Stimulated activated CD8-positive, alpha-beta memory T cell treated with anti-CD3 and anti-CD28 coated beads, Interleukin-15, amount 100 ng/mL, for 24 hours (primary cell): ENCODE results near the gene NIN.

Source experiments
- DNase-seq: peaks from one replicate; pipeline ENCODE4 v3.0.0-alpha.2; 2020; ENCODE audit warnings: low read depth

Gene NIN, protein sequence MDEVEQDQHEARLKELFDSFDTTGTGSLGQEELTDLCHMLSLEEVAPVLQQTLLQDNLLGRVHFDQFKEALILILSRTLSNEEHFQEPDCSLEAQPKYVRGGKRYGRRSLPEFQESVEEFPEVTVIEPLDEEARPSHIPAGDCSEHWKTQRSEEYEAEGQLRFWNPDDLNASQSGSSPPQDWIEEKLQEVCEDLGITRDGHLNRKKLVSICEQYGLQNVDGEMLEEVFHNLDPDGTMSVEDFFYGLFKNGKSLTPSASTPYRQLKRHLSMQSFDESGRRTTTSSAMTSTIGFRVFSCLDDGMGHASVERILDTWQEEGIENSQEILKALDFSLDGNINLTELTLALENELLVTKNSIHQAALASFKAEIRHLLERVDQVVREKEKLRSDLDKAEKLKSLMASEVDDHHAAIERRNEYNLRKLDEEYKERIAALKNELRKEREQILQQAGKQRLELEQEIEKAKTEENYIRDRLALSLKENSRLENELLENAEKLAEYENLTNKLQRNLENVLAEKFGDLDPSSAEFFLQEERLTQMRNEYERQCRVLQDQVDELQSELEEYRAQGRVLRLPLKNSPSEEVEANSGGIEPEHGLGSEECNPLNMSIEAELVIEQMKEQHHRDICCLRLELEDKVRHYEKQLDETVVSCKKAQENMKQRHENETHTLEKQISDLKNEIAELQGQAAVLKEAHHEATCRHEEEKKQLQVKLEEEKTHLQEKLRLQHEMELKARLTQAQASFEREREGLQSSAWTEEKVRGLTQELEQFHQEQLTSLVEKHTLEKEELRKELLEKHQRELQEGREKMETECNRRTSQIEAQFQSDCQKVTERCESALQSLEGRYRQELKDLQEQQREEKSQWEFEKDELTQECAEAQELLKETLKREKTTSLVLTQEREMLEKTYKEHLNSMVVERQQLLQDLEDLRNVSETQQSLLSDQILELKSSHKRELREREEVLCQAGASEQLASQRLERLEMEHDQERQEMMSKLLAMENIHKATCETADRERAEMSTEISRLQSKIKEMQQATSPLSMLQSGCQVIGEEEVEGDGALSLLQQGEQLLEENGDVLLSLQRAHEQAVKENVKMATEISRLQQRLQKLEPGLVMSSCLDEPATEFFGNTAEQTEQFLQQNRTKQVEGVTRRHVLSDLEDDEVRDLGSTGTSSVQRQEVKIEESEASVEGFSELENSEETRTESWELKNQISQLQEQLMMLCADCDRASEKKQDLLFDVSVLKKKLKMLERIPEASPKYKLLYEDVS (N-terminal part only)

DNA sequence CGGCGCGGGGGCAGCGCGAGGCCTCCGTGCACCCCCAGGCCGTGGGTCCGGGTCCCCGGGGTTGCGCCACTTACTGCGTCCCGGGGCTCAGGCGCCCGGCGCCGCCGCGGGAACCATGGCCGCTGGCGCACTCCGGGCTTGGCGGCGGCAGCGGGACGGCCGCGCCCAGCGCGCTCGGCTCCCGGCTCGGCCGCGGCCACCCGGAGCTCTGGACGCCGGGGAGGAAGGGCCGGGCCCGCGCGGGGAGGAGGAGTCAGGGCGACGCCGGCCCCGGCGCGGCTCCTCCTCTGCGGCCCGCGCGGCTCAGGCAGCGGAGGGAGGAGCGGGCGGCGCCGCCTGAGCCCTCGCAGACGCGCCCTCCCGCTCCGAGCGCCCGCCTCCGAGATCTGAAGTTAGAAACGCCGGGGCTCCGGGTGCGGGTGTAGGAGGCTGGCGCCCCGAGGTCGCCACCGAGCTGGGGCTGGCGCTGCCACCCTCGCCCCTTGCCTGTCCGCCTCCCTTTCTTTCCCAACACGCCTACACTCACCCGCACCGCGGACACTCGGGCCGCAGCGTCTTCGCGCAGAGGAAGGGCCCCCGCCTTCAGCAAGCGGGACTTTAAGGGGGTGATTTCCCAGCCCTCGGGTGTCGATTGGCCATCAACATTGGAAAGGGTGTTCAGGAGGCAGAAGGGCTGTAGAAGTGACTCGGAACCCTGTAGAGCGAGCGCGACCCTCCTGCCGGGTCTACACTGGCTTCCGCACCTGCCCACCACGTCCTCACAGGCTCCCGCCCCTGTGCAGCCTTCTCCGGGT is at the start of gene NIN:
NIN (minus strand) TSS at position 231 of the 794 bp plus-strand sequence. CDS start 9,106 bp downstream, outside the sequence.
- DNase-seq = peak; percentile 39

DNA sequence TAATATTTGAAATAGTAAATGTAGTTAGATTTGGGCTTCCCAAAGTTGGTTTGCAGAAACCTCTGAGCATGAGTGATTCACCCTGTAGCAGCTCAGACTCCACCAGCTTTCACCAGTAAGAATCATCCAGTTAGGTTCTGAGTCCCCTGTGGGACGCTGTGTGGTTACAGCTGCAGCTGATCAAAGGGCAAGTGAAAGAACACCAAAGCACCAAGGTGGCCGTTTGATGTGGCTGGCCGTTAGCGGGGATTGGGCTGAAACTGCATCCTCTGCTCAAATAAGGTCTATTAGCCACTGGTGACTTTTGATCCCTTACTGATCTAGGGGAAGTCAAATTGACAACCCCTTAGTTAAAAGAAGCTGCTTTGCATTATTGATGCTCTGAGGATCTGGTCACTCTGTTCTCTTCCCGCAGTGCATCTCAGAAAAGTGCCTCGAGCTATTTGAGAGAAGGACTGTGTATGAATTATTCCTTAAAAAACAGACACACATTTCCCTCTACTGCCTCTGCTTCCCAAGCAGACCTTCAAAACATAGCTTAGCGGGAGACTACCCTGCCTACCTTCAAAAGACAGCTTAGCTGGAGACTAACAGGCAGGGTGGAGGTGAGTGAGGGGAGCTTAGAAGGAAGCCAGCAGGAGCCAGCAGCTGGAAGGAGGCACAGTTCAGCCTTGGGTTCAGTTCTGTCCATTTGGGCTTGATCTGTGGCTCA is 44.6 kb upstream of the NIN start:
- peak; percentile 7 for DNase-seq

DNA sequence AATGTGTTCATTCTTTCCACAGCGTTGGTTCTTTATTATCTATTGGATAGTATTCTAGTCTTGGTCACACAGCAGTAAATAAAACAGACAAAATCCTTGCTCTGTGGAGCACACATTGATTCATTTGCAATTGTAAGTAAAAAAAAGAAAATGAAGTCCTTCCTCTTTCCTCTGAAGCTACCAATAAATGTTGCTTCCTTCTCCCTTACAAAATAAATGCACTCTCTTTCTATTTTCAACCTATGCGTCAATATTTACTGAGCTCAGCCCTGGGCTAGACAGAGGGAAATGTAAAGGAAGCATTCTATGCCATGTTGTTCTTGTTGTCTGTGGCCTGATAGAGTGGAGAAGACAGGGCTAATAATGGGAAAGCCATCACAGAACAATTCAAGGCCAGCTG is 43.8 kb upstream of the NIN start:
- DNase-seq = no peak

DNA sequence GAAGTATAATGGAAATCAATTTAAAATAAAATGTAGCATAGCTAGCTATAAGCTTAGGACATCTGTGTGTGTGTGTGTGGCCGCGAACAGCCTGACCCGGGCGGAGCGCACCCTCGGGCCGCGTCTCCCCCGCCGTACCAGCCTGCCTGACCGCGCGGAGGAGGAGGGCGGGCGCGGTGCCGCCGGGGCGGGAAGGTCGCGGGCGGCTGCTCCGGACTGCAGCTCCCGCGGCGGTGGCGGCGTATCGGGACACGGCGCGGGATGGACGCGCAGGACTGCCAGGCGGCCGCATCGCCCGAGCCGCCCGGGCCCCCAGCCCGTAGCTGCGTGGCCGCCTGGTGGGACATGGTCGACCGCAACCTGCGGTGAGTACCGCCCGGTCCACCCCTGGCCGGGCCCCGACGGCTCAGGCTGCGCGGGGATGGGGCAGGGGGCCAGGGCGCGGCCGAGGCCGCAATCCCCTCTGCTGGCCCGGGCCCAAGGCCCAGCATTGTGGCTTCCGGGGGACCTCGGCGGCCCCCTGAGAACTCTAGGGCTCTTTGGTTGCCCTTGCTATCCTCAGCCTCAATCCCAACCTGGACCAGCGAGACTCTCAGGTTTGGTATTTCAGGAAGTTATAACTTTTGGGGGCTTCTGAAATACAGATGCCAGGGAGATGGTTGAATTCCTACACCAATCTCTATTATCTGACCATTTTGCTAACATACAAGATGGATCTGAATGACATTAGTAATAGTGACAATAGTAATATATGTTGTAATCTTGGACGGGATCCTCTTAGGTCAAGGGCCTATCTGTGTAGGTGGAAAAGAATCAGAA is 41.2 kb upstream of the NIN start, which contains the start of gene ABHD12B:
ABHD12B (plus strand) TSS at position 140 of the 819 bp plus-strand sequence; CDS start at position 262, 122 bp downstream.
- DNase-seq = no peak

DNA sequence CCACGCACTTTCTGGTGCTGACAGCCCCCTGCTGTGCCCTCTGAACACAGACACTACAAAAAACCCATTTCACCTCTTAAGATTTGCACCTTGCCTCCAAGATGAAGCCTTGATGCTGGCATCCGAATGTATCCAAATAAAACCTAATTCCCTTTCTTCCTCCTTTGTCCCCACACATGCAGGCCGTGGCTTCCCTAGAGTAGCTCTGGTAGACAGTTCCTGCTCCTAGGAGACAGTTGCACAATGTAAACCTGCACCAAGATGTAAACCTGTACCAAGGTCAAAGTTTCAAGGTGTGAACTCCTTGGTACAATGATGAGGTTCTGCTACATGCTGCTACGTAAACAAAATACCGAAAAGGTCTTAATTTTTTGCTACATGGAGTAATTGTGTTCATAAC is 40.3 kb upstream of the NIN start:
- DNase-seq = no peak

DNA sequence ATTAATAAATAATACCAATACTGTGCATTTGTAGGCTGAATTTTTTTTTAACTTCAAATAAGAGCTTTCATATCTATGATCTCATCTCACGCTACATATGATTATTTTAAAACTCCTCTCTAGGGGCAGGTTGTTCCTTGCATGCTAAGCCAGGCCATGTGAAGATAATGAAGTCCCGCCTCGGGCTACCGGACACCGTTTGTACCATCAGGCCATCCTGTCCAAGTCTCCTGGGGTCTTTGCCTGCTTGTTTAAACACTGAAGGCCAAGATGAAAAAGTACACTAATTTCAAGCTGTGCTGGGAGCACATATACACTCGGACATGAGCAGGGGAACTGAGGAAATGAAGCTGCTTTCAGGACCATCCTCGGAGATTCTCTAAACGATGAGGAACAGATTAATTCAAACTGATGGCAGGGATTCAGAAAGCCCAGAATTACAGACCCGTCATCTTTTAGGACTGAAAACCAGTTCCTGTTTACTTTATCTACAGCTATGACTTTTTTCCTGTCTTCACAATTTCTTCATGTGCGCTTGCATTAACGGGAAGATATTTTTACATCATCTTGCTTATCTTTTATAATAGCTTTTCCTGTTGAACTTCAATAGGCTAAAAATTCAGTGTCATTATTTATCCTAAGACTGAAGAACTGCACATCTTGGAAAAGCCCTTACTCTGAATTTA is 34.6 kb upstream of the NIN start:
- no peak for DNase-seq

DNA sequence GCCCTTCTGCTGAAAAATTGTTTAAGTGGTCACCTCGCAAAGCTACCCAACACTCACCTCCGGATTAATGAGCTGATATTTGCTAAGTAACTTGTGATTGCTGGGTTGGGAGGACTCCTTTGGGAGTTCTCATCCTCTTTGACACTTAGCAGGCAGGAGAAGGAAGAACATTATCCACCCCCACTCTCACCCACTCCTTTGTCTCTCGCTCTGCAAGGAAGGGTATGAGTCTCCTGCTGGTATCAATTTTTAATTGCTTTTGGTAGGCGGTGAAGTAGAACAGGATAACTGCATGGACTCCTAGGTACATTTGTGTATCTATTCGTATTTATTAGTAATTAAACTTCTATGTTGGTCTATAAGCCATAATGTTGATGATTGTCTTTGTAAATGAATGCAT is 34.0 kb upstream of the NIN start:
- DNase-seq = no peak

DNA sequence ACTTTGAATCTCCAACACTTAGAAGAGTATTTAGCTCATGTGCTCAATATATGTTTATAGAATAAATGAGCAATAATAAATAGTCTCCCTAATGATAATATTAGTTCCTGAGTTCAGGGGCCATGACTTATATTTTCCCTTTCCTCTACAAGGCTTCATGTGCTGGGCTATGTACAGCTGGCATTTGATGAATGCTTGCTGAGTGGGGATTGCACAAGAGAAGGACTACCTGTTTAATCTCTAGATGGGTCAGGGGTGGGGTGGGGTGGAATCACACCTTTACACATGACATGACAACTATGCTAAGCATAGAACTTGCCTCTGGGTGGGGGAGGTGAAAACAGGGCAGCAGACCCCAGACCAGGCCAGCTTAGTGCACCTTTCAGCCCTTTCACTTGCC is 33.3 kb upstream of the NIN start:
- no peak for DNase-seq

DNA sequence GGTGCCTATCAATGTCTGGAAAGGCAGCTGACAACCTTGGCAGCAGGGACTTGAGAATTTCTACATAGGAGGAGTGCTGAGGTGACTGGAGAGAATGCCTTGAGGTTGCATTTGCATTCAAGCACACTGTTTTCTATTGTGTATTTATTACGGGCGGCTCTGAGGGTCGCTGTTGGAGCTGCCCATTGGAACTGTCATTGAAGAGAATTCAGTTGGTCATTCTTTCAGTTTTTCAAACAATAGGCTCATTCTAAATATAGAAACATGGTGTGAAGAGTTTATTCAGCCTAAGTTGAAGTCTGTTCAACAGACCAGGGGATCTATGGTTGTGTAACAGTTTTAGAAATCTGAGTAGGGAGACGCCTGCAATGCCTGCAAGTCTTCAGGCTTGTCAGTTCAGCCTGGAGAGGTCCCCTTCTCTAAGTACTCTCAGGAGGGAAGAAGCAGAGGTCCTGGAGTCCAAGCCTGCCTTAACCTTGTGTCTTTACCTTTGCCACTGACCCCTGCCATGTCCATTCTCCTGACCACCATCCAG is 31.1 kb upstream of the NIN start:
- no peak for DNase-seq

DNA sequence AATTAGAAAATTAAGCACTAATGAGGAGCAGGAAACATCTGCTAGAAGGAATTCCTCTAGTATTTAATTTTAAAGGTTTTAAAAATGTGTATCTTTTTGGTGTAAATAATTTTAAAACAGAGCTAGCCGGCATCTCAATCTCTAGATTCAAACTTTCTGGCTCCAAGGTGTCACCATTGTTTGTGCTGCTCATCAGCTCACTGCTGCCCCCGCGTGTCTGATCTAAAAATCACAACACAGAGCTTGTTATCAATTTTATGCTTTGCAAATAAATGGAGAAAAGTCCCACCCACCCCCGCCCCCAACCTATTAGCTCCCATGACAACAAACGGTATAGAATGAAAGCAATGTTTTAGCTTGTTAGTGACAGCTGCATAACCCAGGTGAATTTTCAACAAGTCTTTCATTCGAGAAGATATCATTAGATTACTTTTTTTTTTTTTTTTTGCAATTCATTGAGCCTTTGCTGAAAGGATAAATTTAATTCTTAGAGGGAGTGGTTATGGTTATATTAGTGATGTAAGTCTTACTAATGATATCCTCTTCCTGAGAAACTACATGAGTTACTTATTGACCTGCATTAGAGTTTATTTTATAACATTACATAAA is 29.6 kb upstream of the NIN start:
- peak; percentile 67 for DNase-seq

DNA sequence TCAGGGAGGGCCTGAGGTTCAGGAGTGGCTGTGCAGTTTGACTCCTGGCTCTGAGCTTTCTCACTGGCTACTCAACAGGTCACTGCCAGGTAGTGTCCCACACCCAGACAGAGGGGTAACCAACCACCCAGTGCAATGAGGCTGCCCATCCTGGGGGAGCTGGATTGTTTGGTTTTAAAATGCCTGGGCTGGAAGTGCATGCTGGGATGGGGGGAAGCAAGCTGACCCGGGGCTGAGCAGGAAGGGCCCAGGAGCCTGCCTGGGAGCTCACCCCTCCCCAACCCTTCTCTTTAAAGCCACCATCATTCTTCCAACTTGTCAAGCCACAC is 28.3 kb upstream of the NIN start:
- DNase-seq = no peak

DNA sequence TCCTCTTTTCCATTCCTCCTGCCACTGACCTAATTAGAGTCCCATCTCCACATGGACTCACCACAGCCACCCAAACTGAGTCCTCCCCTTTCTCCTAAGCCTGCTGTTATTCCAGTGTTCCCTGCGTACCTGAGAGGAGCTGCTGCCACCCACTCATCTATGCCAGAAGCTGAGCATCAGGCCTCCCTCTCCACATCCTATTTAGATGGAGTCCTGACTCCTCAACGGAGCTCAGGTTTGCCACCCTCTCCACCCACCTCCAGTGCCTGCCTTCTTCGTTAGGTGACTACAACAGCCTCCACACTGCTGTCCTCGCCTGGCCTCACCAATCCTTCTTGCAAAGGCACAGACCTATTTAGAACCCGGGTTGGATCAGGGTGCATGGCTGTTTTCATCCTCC is 25.7 kb upstream of the NIN start:
- DNase-seq = no peak

DNA sequence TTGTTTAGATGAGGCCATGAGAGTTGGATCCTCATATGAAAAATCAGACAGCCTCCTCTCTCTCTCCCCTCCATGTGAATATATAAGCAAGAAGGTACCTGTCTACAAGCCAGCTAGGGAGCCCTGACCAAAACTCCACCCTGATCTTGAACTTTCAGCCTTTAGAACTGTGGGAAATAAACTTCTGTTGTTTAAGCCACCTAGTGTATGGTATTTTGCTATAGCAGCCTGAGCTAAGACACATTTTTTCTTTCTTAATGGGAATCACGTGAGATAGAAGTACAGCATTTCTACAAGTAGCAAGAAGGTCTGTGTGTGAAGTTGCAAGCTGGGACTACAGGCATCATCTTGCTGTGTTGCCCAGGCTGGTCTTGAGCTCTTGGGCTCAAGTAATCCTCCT is 24.6 kb upstream of the NIN start:
- DNase-seq = no peak

DNA sequence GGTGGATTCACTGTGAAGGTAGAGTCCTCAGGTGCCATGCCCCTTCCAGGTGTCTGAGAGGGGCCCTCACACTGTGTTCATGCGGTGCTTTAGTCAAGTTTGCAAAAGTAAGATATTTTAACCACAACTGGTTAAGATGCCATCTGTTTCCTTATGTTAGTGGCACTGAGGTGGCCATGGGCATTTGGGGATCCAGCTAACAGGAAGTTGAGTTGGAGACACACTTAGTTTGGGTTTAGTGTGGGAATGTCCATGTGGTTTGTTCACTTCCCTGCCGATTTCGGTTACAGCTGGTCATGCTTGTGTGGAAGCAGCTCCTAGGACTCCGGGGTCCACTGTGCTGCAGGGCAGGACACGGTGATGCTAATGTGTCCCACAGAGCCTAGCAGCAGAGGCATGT is 23.6 kb upstream of the NIN start:
- DNase-seq = no peak

DNA sequence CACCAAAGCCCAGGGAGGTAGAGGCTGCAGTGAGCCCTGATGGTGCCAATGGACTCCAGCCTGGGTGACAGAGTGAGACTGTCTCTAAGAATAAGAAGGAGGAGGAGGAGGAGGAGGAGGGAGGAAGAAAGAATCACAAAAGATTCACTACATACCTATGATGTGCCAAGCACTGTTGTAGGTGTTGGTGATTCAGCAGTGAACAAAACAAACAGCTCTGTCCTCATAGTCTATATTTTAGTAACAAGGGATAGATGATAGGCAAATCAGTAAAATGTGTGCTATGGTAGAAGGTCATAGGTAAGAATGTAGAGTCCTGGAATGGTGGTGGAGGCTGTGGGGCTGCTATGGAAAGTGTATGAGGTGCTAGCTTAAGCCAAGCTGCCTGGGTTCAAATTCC is 22.9 kb upstream of the NIN start:
- DNase-seq = no peak

DNA sequence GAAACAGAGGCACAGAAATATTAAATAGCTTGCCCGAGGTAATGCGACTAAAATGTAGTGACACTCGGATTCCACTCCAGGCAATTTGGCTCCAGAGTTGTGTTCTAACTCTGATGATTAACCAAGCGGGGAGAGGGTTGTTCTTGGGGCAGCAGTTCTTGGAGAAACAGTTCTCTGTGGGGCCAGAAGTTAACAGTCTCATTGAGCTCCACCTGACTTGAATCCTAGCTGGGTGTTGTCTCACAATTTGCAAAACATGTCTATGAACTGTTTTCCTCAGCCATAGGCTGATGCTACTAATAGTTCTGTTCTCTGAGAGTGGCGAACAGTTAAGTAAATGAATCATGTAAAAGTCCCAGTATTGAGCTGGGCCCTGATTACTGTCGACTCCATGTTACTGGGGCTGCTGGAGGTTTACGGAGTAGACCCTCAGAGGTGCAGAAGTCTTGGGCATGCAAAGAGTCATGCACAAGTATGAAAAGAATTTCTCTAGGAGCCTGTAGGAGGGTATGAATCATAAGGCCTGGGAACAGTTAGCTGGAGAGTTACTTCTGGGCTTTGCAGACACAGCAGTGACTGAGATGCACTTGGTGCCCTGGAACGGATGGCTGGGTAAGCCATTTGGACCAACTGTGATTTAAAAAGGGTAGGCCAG is 15.4 kb upstream of the NIN start:
- no peak for DNase-seq

DNA sequence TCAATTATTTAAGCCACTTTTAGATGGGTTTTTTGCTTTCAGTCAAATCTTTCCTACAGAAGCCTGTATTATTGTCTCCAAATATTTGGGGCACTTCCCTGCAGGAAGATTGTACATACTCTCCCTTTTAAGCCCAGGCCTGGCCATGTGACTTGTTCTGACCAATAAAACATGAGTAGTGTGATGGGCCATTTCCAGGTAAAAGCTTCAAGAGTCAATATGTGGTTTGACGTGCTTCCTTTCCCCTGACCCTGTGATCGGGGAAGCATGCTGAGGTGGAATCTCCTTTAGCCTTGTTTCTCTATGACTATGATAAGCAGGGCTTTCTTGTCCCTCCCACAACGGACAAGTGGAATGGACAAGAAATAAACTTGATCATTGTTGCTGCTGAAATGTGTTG is 14.2 kb upstream of the NIN start:
- no peak for DNase-seq

DNA sequence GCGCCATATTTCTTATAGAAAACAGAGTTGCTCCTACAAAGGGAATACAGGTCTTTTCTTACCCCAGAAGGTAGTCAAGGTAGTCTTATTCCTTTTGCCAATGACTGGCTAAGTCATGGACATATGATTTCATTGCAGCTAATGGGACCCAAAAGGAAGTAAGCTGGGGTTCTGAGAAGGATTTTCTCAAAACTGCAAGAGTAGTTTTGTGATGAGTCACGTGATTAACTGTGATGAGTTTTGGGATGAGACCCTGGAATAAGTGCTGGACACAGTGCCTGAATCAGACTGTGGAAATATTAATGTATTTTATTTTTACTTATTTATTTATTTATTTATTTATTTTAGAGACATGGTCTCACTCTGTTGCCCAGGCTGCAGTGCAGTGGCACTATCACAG is 13.4 kb upstream of the NIN start:
- no peak for DNase-seq
